Measurements from ENCODE around the gene ZNRD2. TPM values are rescaled to one million over a fixed set of nuclear protein-coding genes. Genes with fewer than 3 reads are reported as not detected.
A peak's percentile ranks its signal among the peaks of the same experiment; 100 is the strongest.

The ZNRD2 gene
- polyA plus RNA-seq, 1 donor, result 53.9 TPM

DNA sequence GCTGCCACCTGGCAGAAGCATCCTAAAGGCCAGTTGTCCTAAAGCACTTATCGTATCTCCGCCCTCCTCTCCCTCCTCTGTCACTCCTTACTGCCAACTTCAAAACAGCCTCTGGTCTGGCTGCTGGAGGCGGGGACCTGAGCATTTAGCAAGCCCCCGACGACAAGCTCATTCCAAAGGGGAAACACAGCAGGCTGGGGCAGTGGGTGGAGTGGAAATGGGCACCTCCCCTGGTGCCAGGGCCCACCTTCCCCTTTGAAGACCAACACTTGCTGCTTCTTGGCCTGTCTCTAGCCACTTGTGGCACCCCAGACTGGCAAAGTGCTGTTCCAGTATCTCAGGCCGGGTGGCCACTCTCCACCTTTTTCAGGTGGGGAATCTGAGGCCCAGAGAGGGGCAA lies 40.1 kb downstream of the ZNRD2 start:
- no peak for DNase-seq (ENCODE audit: low read depth)

- no peak for DNase-seq (ENCODE audit: low read depth)
These were observed 40.9 kb downstream of the ZNRD2 start for GRCh38 chr11:65611028-65611757.

- no peak for DNase-seq (ENCODE audit: low read depth)
These were observed 41.7 kb downstream of the ZNRD2 start for GRCh38 chr11:65611758-65612603.

- DNase-seq (ENCODE audit: low read depth), result no peak
These were observed 42.4 kb downstream of the ZNRD2 start for GRCh38 chr11:65612691-65613090.

- no peak for DNase-seq (ENCODE audit: low read depth)
These were observed 43.0 kb downstream of the ZNRD2 start for GRCh38 chr11:65613091-65613928.

DNA sequence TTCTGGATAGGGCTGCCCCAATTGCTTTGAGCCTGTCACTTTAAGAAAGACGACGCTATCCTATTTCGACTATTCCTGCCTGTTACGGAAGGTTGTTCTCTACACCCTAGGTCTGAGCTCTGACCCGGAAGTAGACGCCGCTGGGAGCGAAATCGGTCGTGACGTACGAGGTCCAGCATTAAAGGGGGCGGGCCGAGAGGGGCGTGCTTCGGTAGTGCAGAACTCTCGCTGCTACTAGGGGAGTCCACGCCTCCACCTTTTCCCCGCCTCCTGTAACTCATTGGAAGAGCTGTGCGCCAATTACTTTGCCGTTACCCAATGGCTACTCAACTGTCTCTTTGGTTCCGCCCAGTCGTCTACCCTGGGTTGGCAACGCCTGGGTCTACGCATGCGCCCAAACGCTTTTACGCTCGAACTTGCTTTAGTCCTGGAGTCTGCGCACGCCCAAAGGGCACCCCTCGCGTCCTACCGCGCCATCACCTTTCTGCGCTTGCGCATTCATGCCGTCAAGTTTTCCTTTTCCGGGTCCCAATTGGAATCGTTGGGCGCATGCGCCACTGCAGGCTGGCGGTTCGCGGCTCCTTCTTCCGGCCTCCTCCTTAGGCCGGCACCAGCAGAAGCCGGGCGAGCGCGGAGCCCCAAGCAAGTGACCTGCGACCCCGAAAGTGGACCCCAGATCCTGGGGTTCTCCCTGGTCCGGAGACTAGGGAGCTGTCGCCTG lies 45.1 kb downstream of the ZNRD2 start, which contains the start of gene PCNX3:
Gene PCNX3 (plus strand): TSS at position 548 of the 721 bp plus-strand sequence. CDS start 536 bp downstream, outside the sequence.
- DNase-seq (ENCODE audit: low read depth), result peak; percentile 100

DNA sequence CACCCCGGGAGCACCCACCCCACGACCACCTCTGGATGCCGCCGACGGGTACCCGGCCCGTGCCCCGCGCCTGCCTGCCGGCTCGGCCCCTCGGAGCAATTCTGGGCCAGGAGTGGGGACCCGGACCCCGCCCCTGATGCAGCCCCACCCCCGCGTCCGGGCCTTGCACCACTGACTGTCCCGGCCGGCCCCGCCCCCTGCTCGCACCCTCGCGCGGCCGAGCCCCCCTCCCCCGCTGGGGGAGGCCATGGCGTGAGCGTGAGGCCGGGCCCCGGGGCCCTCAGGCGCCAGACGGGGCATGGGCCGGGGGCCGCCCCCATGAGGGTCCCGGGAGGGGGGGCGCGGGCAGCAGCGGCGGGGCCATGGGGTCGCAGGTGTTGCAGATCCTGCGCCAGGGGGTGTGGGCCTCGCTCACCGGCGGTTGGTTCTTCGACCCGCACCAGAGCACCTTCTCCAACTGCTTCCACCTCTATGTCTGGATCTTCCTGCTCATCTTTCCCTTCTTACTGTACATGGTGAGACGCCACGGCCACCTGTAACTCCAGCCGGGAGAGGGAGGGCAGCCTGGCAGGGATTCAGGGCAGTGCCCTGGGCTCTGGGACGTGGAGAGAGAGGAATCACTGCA lies 45.8 kb downstream of the ZNRD2 start:
- no peak for DNase-seq (ENCODE audit: low read depth)

DNA sequence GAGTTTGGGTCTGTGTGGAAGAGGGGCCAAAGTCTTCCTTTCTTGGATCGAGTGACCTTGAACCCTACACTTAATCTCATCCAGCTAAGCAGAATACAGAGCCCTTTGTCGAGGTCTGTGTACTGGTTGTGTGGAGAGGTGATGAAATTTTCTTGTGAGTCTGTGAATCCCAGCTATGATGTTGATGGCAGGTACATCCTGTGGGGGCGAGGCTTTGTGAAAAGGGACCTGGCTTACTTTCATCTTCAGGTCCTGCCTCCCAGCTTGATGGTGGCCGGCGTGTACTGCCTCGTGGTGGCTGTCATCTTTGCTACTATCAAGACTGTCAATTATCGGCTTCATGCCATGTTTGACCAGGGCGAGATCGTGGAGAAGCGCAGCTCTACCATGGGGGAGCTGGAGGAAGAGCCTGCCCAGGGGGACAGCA lies 46.3 kb downstream of the ZNRD2 start:
- DNase-seq (ENCODE audit: low read depth), result no peak

DNA sequence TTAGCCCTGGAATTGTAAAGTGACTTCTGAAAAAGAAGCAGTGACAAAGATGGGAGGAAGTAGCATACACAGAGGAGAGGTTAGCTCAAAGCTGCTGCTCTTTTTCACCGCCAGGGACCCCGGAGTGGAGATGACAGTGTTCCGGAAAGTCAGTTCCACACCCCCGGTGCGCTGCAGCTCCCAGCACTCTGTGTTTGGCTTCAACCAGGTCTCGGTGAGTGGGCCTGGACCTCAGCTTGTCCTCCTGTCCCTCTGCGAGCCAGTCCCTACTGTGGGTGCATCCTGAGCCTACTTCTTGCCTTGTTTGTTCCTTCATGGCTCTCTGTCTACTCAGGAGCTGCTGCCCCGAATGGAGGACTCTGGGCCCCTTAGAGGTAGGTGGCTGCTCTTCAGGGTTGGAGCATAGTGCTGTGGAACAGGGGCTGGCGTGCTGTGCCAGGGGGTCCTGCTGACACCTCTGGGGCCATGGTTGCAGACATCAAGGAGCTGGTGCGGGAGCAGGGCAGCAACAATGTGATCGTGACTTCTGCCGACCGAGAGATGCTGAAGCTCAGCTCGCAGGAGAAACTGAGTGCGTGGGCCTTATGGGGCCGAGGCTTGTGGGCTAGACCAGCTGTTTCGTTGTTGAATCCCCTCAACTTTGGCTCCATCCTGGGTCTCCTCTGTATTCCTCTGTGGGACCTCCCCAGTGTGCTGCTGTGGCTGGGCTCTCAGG lies 47.0 kb downstream of the ZNRD2 start:
- DNase-seq (ENCODE audit: low read depth), result no peak

- no peak for DNase-seq (ENCODE audit: low read depth)
These were observed 47.9 kb downstream of the ZNRD2 start for GRCh38 chr11:65617990-65618751.

DNA sequence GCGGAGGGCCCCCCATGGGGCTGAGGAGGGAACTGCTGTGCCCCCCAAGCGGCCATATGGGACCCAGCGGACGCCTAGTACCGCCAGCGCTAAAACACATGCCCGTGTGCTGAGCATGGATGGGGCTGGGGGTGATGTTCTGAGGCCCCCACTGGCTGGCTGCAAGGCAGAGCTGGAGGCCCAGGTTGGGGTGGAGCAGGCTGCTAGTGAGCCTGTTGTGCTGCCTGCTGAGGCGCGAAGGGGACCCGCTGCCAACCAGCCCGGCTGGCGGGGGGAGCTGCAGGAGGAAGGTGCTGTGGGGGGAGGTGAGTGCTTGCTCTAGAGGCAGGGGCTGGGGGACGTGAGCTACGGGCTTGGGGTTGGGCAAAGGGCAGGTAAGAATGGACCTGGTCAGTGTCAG lies 48.5 kb downstream of the ZNRD2 start:
- DNase-seq (ENCODE audit: low read depth), result no peak

DNA sequence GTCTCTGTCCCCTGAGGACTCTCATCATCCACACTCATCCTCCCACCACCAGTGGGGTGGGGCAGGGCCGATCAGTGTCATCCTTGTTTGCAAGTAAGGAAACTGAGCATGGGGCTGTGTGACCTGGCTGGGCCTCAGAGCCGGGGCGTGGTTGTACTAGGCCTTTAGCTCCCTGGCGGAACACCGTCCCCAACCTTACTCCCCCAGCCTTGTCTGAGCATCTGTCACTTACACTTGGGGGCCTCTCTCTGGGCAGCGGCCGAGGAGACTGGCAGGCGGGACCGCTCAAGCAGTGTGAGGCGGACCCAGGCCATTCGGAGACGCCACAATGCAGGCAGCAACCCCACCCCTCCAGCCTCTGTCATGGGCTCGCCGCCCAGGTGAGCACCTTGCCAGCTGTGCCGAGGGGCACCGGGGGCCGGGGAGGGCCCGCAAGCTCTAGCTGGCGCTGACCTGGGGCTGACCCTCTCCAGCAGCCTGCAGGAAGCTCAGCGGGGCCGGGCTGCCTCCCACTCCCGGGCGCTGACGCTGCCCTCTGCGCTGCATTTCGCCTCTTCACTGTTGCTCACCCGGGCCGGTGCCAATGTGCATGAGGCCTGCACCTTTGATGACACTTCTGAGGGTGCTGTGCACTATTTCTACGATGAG lies 49.1 kb downstream of the ZNRD2 start:
- DNase-seq (ENCODE audit: low read depth), result no peak

- no peak for DNase-seq (ENCODE audit: low read depth)
These were observed 50.4 kb downstream of the ZNRD2 start for GRCh38 chr11:65620666-65621065.

GRCh38 chr11:65621460-65621859 lies 51.2 kb downstream of the ZNRD2 start:
- DNase-seq (ENCODE audit: low read depth), result no peak

Other genes with a start within 250 kb of the ZNRD2 start
- 42.2 TPM for gene DPF2, start 236.6 kb upstream of the ZNRD2 start, polyA plus RNA-seq (ENCODE audit: insufficient read length)
- 0.34 TPM for gene TIGD3, start 215.7 kb upstream of the ZNRD2 start, polyA plus RNA-seq (ENCODE audit: insufficient read length)
- 5.7 TPM for gene SLC25A45, start 187.8 kb upstream of the ZNRD2 start, polyA plus RNA-seq (ENCODE audit: insufficient read length)
- 8.9 TPM for gene FRMD8, start 183.8 kb upstream of the ZNRD2 start, polyA plus RNA-seq (ENCODE audit: insufficient read length)
- 94.1 TPM for gene NEAT1, start 147.7 kb upstream of the ZNRD2 start, polyA plus RNA-seq (ENCODE audit: insufficient read length)
- gene MALAT1, start 71.4 kb upstream of the ZNRD2 start, polyA plus RNA-seq (ENCODE audit: insufficient read length), result 200 TPM
- gene SCYL1, start 45.4 kb upstream of the ZNRD2 start, polyA plus RNA-seq (ENCODE audit: insufficient read length), result 43.6 TPM
- gene LTBP3, start 12.1 kb upstream of the ZNRD2 start, polyA plus RNA-seq (ENCODE audit: insufficient read length), result 131 TPM
- 37.3 TPM for gene FAM89B, start 2.1 kb downstream of the ZNRD2 start, polyA plus RNA-seq (ENCODE audit: insufficient read length)
- 355 TPM for gene EHBP1L1, start 5.6 kb downstream of the ZNRD2 start, polyA plus RNA-seq (ENCODE audit: insufficient read length)
- gene KCNK7, start 25.3 kb downstream of the ZNRD2 start, polyA plus RNA-seq (ENCODE audit: insufficient read length), result 1.4 TPM
- 30.1 TPM for gene MAP3K11, start 43.7 kb downstream of the ZNRD2 start, polyA plus RNA-seq (ENCODE audit: insufficient read length)
- 18.0 TPM for gene PCNX3, start 45.3 kb downstream of the ZNRD2 start, polyA plus RNA-seq (ENCODE audit: insufficient read length)
- gene SIPA1, start 67.6 kb downstream of the ZNRD2 start, polyA plus RNA-seq (ENCODE audit: insufficient read length), result 34.0 TPM
- 42.1 TPM for gene RELA, start 92.4 kb downstream of the ZNRD2 start, polyA plus RNA-seq (ENCODE audit: insufficient read length)
- gene KAT5, start 141.8 kb downstream of the ZNRD2 start, polyA plus RNA-seq (ENCODE audit: insufficient read length), result 38.0 TPM
- 30.2 TPM for gene RNASEH2C, start 150.3 kb downstream of the ZNRD2 start, polyA plus RNA-seq (ENCODE audit: insufficient read length)
- gene AP5B1, start 210.5 kb downstream of the ZNRD2 start, polyA plus RNA-seq (ENCODE audit: insufficient read length), result 1.5 TPM
- gene OVOL1, start 216.6 kb downstream of the ZNRD2 start, polyA plus RNA-seq (ENCODE audit: insufficient read length), result not detected

All from forelimb muscle (tissue), 1 donor.